ENCODE measurements around the gene SLC37A1. TPM values are rescaled to one million over a fixed set of nuclear protein-coding genes. Genes with fewer than 3 reads are reported as not detected.

The SLC37A1 gene
- total and polyA plus RNA-seq, 10 donors: 6.9 to 31.4 (median 23.2) TPM

DNA sequence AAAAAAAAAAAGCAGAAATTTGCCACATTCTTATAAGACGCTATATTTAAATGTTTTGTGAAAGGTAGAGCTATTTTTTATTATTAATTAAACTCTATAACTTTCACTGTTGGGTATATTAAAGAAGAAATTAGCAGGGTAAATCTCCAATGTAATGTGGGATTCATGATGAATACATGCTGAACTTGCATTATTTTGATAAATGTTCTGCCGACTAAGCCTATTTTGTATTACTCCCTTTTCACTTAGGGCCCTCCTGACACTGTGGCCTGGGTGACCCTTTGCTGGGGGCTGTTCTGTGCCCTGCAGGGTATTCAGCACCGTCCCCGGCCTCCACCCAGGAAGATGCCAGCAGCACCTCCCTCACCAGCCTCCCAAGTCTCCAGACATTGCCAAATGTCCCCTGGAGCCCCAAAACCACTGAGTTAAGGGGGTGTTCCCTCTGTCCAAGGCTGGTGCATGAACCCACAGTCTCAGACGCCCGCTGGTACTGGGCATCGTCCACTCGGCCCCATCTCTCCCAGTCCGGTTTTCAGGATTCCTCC lies 40.1 kb upstream of the SLC37A1 start:
- Histone ChIP-seq H3K36me3 (no peaks in the 10 kb centered on the region), H3K4me3 (no peak overlapping the region), H3K9me3 (no peaks in the 10 kb centered on the region), H3K27ac (no peak overlapping the region), H3K27me3 (replicated peaks in 1 of 7) (peaks cover 0 to 27% (median 0%) of the 10 kb centered on the region in 7 donors), H3K4me1 (peaks cover 0 to 4% (median 0%) of the 10 kb centered on the region in 6 donors)
- TF ChIP-seq POLR2AphosphoS5 (IDR thresholded peaks at IDR 0.05): no peak
- TF ChIP-seq POLR2A (IDR thresholded peaks at IDR 0.05): no peak
- TF ChIP-seq, protein P1, sequence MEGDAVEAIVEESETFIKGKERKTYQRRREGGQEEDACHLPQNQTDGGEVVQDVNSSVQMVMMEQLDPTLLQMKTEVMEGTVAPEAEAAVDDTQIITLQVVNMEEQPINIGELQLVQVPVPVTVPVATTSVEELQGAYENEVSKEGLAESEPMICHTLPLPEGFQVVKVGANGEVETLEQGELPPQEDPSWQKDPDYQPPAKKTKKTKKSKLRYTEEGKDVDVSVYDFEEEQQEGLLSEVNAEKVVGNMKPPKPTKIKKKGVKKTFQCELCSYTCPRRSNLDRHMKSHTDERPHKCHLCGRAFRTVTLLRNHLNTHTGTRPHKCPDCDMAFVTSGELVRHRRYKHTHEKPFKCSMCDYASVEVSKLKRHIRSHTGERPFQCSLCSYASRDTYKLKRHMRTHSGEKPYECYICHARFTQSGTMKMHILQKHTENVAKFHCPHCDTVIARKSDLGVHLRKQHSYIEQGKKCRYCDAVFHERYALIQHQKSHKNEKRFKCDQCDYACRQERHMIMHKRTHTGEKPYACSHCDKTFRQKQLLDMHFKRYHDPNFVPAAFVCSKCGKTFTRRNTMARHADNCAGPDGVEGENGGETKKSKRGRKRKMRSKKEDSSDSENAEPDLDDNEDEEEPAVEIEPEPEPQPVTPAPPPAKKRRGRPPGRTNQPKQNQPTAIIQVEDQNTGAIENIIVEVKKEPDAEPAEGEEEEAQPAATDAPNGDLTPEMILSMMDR (IDR thresholded peaks at IDR 0.05 in 8 of 11, conservative IDR thresholded peaks at IDR 0.05 in 3 of 11): no peak
- WGBS, 5 donors: 84 to 95% (median 90%) methylated on average over 9 of the region's 9 CpGs
- no peak for DNase-seq
- intact Hi-C loops (cut with DNase I; ENCODE audit: low total_unique reads): no loop called here

DNA sequence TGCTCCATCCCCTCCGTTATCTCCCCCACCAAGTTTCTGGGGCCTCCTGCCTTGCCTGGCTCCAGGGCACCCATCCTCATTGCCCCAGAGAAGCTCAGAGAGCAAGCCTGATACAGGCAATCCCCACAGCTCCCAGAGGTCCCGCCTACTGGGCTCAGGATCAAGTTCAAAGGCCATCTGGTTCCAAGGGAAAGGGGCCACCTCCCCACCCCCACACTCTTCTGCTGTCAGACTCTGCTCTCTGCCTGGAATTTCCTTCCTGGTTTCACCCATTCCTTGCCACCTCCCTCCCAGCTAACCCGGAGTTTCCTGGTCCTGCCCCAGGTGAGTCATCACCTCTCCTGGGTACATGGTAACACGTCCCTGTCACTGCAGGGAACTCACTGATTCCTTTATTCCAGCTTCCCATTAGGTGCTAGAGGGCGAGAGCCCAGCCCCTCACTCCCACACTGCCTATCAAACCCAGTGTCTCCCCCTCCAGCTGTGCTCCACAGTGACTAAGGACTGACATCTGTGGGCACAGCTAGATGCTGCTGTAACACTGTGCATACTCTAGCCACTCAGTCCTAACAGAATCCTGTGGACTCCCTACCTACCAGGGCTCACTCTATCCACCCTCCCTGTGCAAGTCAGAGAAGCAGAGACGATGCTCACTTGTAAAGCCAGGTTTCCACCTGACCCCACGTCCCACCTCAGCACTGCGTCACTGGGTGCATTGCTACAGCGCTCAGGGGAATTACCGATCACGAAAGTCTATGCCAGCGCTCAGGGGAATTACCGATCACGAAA lies 39.4 kb upstream of the SLC37A1 start:
- WGBS, 5 donors: 64 to 70% (median 67%) methylated on average over 13 to 14 of the region's 14 CpGs
- TF ChIP-seq POLR2A (IDR thresholded peaks at IDR 0.05): no peak
- TF ChIP-seq, protein P1 (IDR thresholded peaks at IDR 0.05 in 8 of 11, conservative IDR thresholded peaks at IDR 0.05 in 3 of 11): no peak
- TF ChIP-seq POLR2AphosphoS5 (IDR thresholded peaks at IDR 0.05): no peak
- Histone ChIP-seq H3K27ac (no peak overlapping the region), H3K9me3 (no peaks in the 10 kb centered on the region), H3K4me3 (no peak overlapping the region), H3K27me3 (replicated peaks in 1 of 7) (peaks cover 0 to 27% (median 0%) of the 10 kb centered on the region in 7 donors), H3K36me3 (no peaks in the 10 kb centered on the region), H3K4me1 (peaks cover 0 to 3% (median 0%) of the 10 kb centered on the region in 6 donors)
- DNase-seq: no peak
- intact Hi-C loops (cut with DNase I; ENCODE audit: low total_unique reads): no loop called here

DNA sequence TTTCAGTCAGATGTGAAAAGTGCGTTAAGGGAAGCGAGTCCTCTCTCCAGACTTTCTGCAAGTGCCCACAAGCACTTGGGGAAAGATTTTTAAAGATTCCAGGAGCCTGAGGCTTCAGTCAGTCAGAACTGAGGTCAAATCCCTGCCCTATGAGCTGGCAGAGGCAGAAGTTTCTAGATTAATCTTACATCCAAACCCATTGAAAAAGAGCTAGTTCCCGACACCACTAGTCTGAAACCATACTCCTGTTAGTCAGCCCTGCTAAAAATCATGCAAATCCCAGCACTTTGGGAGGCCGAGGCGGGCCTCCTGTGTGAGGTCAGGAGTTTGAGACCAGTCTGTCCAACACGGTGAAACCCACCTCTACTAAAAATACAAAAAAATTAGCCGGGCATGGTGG lies 38.6 kb upstream of the SLC37A1 start:
- Histone ChIP-seq H3K9me3 (no peaks in the 10 kb centered on the region), H3K27me3 (replicated peaks in 1 of 7) (peaks cover 0 to 27% (median 0%) of the 10 kb centered on the region in 7 donors), H3K27ac (no peak overlapping the region), H3K4me3 (no peak overlapping the region), H3K4me1 (peaks cover 0 to 3% (median 0%) of the 10 kb centered on the region in 6 donors), H3K36me3 (no peaks in the 10 kb centered on the region)
- DNase-seq: no peak
- intact Hi-C loops (cut with DNase I; ENCODE audit: low total_unique reads): no loop called here
- WGBS, 5 donors: 72 to 93% (median 84%) methylated on average over 7 of the region's 7 CpGs
- TF ChIP-seq POLR2AphosphoS5 (IDR thresholded peaks at IDR 0.05): no peak
- TF ChIP-seq, protein P1 (IDR thresholded peaks at IDR 0.05 in 8 of 11, conservative IDR thresholded peaks at IDR 0.05 in 3 of 11): no peak
- no peak for TF ChIP-seq POLR2A (IDR thresholded peaks at IDR 0.05)

All from spleen (tissue), 11 donors.